Endothelial cell of umbilical vein (primary cell): ENCODE data around the gene AQP7. TPM values are rescaled to one million over a fixed set of nuclear protein-coding genes. Genes with fewer than 3 reads are reported as not detected.

Experiments
- BruUV-seq: library from RNA; stranded (reverse); fragments of 400-500 nt; replicated peaks from 2 replicates; lab custom pipeline; 2021; lab: Mats Ljungman, UMichigan
- CTCF ChIA-PET: fragments of 300-600, 350-600 bp; sonication (Branson Sonifier 250); formaldehyde crosslinking; loops from one replicate; lab custom pipeline; 2021; ENCODE audit warnings: antibody characterized with exemption, inconsistent platforms; lab: Charles Lee
- POLR2A ChIA-PET: fragments of 300-600, 350-600 bp; sonication (Branson Sonifier 250); formaldehyde crosslinking; loops from one replicate; lab custom pipeline; 2021; ENCODE audit warnings: antibody characterized with exemption, inconsistent platforms; lab: Charles Lee
- DNase-seq: peaks from one replicate; pipeline ENCODE4 v3.0.0-alpha.2; 2011; ENCODE audit warnings: low read depth, low spot score
- FAIRE-seq: peaks from 2 replicates; lab custom pipeline; 2011; peaks lifted over from hg19 to GRCh38; lab: Jason Lieb, UNC
- H2AFZ ChIP-seq: 2 replicates; pipeline ENCODE4 v1.6.0; 2012; ENCODE audit warnings: low read depth, low read length, control low read depth, inconsistent platforms
- H3K27ac ChIP-seq: 2 replicates; pipeline ENCODE4 v1.5.1; 2011; ENCODE audit warnings: low read depth, mild to moderate bottlenecking, control low read depth, low read length, moderate library complexity; ENCODE audit not compliant: insufficient read depth
- H3K27me3 ChIP-seq, 2 experiments: 2 replicates each; pipeline versions ENCODE4 v1.6.0 to v1.6.1; 2011; ENCODE audit warnings: low read length in 2 of 2, mixed read lengths in 1 of 2; ENCODE audit not compliant: control insufficient read depth in 2 of 2, insufficient read depth in 2 of 2
- H3K36me3 ChIP-seq, 2 experiments: 2 replicates in 1 of 2; 3 replicates in 1 of 2; pipeline ENCODE4 v1.5.1; 2011; ENCODE audit warnings: low read length in 2 of 2, mild to moderate bottlenecking in 1 of 2, moderate library complexity in 1 of 2; ENCODE audit not compliant: control insufficient read depth in 2 of 2, insufficient read depth in 2 of 2; ENCODE audit errors: extremely low read depth in 1 of 2
- H3K4me1 ChIP-seq: 3 replicates; pipeline ENCODE4 v1.5.1; 2011; ENCODE audit warnings: mild to moderate bottlenecking, low read length; ENCODE audit not compliant: control insufficient read depth, insufficient read depth; ENCODE audit errors: extremely low read depth
- H3K4me2 ChIP-seq: 2 replicates; pipeline ENCODE4 v1.6.1; 2011; ENCODE audit warnings: low read length, control low read depth, mixed read lengths; ENCODE audit not compliant: insufficient read depth
- H3K4me3 ChIP-seq, 3 experiments: fragments of 200-600 bp in 1 of 3; sonication (generic), shearing (Covaris generic) in 1 of 3; replicated peaks in 1 of 3; 2 replicates each; pipeline ENCODE4 v1.5.1; 2011 to 2016; ENCODE audit warnings: control low read depth in 3 of 3, low read length in 3 of 3, mild to moderate bottlenecking in 2 of 3, inconsistent platforms in 1 of 3, low read depth in 1 of 3, moderate library complexity in 1 of 3; ENCODE audit not compliant: insufficient read depth in 1 of 3
- H3K79me2 ChIP-seq: 2 replicates; pipeline ENCODE4 v1.6.0; 2012; ENCODE audit warnings: low read length, inconsistent platforms; ENCODE audit not compliant: control insufficient read depth, insufficient read depth
- H3K9ac ChIP-seq: replicated peaks from 2 replicates; pipeline ENCODE3; 2011; ENCODE audit warnings: low read length, control low read depth; ENCODE audit not compliant: insufficient read depth; ENCODE audit errors: extremely low read depth
- H3K9me1 ChIP-seq: replicated peaks from 3 replicates; pipeline ENCODE4 v1.6.0; 2011; ENCODE audit warnings: mild to moderate bottlenecking, low read length; ENCODE audit not compliant: control insufficient read depth, insufficient read depth; ENCODE audit errors: extremely low read depth
- H3K9me3 ChIP-seq: replicated peaks from 2 replicates; pipeline ENCODE4 v1.5.1; 2012; ENCODE audit warnings: low read length, inconsistent platforms; ENCODE audit not compliant: control insufficient read depth, insufficient read depth
- H4K20me1 ChIP-seq: replicated peaks from 2 replicates; pipeline ENCODE3; 2011; ENCODE audit warnings: mild to moderate bottlenecking, low read length; ENCODE audit not compliant: control insufficient read depth, insufficient read depth; ENCODE audit errors: extremely low read depth
- FOS ChIP-seq: IDR thresholded peaks from 2 replicates; pipeline ENCODE4 v1.6.1; 2011; ENCODE audit warnings: mild to moderate bottlenecking, low read length, moderate library complexity, borderline replicate concordance; ENCODE audit not compliant: insufficient read depth
- GATA2 ChIP-seq: IDR thresholded peaks from 2 replicates; pipeline ENCODE4 v1.7.0; 2011; ENCODE audit warnings: low read depth, mild to moderate bottlenecking, moderate library complexity, mixed read lengths, low read length; ENCODE audit not compliant: insufficient read length, insufficient read depth
- JUN ChIP-seq: IDR thresholded peaks from 2 replicates; pipeline ENCODE4 v1.6.1; 2011; ENCODE audit warnings: borderline replicate concordance, low read depth; ENCODE audit not compliant: insufficient read length, insufficient read depth
- dilution Hi-C: fragments of 300-500 bp; cut with MboI; formaldehyde crosslinking; loops from one replicate; pipeline ENCODE4 v1.15.0; 2019; ENCODE audit warnings: low sequenced_read_pairs; ENCODE audit not compliant: extremely low pct_ligation_motif_present
- intact Hi-C: fragments of 100-400 bp; cut with micrococcal nuclease; formaldehyde crosslinking; loops from one replicate; pipeline ENCODE4 v1.10.0; 2022
- polyA plus RNA-seq, 4 experiments: library from polyadenylated mRNA; depleted of rRNA in 3 of 4; stranded (reverse) in 3 of 4; unstranded in 1 of 4; fragments of >200 nt; gene quantifications; 2 replicates each; pipeline versions ENCODE4 v1.2.1 to v1.2.3, GENCODE V29; 2011 to 2012; ENCODE audit warnings: missing spikeins in 1 of 4
- total RNA-seq: library from RNA; stranded (reverse); gene quantifications from 2 replicates; pipeline ENCODE4 v1.2.3, GENCODE V29; 2021
- TF ChIP-seq, protein P1 (sequence below), 2 donors: IDR thresholded peaks; 1 replicate in 1 of 2; 2 replicates in 1 of 2; pipeline ENCODE4 v1.5.1; 2011; ENCODE audit warnings: low read length in 2 of 2, mild to moderate bottlenecking in 2 of 2, moderate library complexity in 2 of 2, control low read depth in 1 of 2, inconsistent platforms in 1 of 2, low read depth in 1 of 2; ENCODE audit not compliant: insufficient read depth in 1 of 2; ENCODE audit errors: extremely low read depth in 1 of 2

AQP7 gene
- total and polyA plus RNA-seq, 2 donors (not counting 3 experiments of a cell fraction or from before 2014, with no cell fraction given), result 3.7 TPM; not detected in 1

DNA sequence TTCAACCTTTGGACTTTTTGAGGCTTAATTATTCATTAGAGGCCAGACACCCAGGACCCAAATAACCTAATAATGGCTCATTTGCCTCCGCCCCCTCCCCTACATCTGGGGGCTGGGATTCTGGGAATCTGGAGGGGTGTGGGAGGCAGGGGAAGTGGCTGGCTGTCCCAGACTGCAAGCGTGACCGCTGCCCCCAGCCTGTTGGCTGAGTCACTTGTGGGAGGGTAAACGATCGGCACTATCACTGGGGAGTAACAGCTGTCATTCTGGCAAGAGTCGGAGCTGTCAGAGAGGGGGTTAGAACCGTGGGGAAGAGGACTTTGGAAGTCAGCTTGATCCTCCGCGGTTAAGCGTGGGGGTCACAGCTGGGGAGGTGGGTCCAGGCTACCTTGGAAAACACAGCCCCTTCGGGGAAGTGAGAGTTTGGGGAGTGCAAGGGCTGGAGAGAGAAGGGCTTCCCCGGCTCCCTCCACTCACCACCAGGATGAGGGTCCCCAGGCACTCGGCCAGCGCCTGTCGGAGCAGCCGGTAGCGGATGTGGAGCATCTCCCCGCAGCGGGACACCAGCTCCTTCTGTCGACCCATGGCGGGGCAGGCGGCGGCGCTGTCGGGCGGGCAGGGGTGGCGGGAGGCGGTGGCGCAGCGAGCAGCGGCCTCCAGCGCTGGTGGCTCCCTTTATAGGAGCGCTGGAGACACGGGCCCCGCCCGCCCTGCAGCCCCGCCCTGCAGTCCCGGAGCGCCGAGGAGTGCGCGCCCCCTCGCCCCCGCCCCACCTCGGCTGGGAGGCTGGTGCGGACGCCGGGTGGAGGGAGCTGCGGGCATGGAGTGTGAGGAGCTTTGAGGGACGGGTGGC lies 44.8 kb upstream of the AQP7 start, which contains the start of gene AQP3:
Gene AQP3 (minus strand): TSS at position 648 of the 853 bp plus-strand sequence. CDS start 63 bp downstream, at position 585.
- CTCF ChIA-PET, result interaction anchor here (0.7 to 2.8 kb wide), 15 partner anchors 9 to 161 kb away, joined by 3 to 27 read pairs (median 6); partner anchors contain the start of gene NOL6
- Histone ChIP-seq H3K4me2 (peak within 1 kb of the TSS; percentile 81), H3K9me3 (no peaks in the 10 kb centered on the region), H3K79me2 (no peaks in the 10 kb centered on the region), H3K27ac (no peak within 1 kb of the TSS), H3K9ac (no peak within 1 kb of the TSS), H3K9me1 (no peaks in the 10 kb centered on the region), H4K20me1 (no peaks in the 10 kb centered on the region), H2AFZ (peak within 1 kb of the TSS; percentile 87), H3K27me3 (peaks cover 0 to 2% of the 10 kb centered on the region in 2 experiments), H3K4me3 (peak within 1 kb of the TSS; percentile 19 to 36 (median 20)), H3K36me3 (no peaks in the 10 kb centered on the region), H3K4me1 (peaks cover 3% of the 10 kb centered on the region)
- POLR2A ChIA-PET, result interaction anchor here (0.6 kb wide), 1 partner anchor 27 kb away, joined by 3 read pairs; the partner anchor contains the start of gene NOL6
- BruUV-seq, result no TSS peak
- dilution Hi-C loops (no loop called here), intact Hi-C loops (no loop called here)
- FAIRE-seq, result peak; percentile 77
- DNase-seq, result peak; percentile 51
- TF ChIP-seq GATA2 (no peak), JUN (no peak), FOS (peak; percentile 45)
- TF ChIP-seq, protein P1, sequence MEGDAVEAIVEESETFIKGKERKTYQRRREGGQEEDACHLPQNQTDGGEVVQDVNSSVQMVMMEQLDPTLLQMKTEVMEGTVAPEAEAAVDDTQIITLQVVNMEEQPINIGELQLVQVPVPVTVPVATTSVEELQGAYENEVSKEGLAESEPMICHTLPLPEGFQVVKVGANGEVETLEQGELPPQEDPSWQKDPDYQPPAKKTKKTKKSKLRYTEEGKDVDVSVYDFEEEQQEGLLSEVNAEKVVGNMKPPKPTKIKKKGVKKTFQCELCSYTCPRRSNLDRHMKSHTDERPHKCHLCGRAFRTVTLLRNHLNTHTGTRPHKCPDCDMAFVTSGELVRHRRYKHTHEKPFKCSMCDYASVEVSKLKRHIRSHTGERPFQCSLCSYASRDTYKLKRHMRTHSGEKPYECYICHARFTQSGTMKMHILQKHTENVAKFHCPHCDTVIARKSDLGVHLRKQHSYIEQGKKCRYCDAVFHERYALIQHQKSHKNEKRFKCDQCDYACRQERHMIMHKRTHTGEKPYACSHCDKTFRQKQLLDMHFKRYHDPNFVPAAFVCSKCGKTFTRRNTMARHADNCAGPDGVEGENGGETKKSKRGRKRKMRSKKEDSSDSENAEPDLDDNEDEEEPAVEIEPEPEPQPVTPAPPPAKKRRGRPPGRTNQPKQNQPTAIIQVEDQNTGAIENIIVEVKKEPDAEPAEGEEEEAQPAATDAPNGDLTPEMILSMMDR (IDR thresholded peaks at IDR 0.05; ENCODE audit: extremely low read depth in 1 of 2, insufficient read depth in 1 of 2, low read depth in 1 of 2, low read length in 2 of 2), result peak in 1 of 2 donors; percentile 46
